Measurements from ENCODE around the gene FSIP1.

FSIP1 gene

GRCh38 chr15:39597751-39598185 lies 184.9 kb downstream of the FSIP1 start:
- H3K4me3 ChIP-seq (ENCODE audit: low read length), result no peak overlapping the region
- TF ChIP-seq ZNF274 (IDR thresholded peaks at IDR 0.05; ENCODE audit: low read depth, low read length), result no peak

DNA sequence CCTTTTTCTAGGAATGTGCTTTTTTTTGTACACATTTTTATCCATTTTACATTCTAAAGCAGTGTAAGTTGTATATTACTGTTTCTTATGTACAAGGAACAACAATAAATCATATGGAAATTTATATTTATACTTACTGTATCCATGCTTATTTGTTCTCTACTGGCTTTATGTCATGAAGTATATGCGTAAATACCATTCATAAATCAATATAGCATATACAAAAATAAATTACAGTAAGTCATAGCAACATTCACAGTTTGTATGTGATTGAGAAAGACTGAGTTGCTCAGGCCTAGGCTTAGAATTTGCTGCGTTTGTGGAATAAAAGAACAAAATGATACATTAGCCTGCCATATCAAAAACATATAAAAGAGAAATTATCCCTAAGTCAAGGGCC lies 185.3 kb downstream of the FSIP1 start:
- no peak overlapping the region for H3K4me3 ChIP-seq (ENCODE audit: low read length)
- TF ChIP-seq ZNF274 (IDR thresholded peaks at IDR 0.05; ENCODE audit: low read depth, low read length), result no peak

GRCh38 chr15:39596358-39597051 lies 186.1 kb downstream of the FSIP1 start:
- no peak for TF ChIP-seq ZNF274 (IDR thresholded peaks at IDR 0.05; ENCODE audit: low read depth, low read length)
- no peak overlapping the region for H3K4me3 ChIP-seq (ENCODE audit: low read length)

DNA sequence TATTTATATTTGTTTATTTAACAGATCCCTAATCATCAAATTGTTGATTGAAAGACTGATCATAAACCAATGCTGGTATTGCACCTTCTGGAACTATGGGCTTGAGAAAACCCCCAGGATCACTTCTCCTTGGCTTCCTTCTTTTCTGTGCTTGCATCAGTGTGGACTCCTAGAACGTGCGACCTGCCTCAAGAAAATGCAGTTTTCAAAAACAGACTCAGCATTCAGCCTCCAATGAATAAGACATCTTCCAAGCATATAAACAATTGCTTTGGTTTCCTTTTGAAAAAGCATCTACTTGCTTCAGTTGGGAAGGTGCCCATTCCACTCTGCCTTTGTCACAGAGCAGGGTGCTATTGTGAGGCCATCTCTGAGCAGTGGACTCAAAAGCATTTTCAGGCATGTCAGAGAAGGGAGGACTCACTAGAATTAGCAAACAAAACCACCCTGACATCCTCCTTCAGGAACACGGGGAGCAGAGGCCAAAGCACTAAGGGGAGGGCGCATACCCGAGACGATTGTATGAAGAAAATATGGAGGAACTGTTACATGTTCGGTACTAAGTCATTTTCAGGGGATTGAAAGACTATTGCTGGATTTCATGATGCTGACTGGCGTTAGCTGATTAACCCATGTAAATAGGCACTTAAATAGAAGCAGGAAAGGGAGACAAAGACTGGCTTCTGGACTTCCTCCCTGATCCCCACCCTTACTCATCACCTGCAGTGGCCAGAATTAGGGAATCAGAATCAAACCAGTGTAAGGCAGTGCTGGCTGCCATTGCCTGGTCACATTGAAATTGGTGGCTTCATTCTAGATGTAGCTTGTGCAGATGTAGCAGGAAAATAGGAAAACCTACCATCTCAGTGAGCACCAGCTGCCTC lies 187.1 kb downstream of the FSIP1 start:
- H3K4me3 ChIP-seq (ENCODE audit: low read length), result no peak overlapping the region
- TF ChIP-seq ZNF274 (IDR thresholded peaks at IDR 0.05; ENCODE audit: low read depth, low read length), result no peak

DNA sequence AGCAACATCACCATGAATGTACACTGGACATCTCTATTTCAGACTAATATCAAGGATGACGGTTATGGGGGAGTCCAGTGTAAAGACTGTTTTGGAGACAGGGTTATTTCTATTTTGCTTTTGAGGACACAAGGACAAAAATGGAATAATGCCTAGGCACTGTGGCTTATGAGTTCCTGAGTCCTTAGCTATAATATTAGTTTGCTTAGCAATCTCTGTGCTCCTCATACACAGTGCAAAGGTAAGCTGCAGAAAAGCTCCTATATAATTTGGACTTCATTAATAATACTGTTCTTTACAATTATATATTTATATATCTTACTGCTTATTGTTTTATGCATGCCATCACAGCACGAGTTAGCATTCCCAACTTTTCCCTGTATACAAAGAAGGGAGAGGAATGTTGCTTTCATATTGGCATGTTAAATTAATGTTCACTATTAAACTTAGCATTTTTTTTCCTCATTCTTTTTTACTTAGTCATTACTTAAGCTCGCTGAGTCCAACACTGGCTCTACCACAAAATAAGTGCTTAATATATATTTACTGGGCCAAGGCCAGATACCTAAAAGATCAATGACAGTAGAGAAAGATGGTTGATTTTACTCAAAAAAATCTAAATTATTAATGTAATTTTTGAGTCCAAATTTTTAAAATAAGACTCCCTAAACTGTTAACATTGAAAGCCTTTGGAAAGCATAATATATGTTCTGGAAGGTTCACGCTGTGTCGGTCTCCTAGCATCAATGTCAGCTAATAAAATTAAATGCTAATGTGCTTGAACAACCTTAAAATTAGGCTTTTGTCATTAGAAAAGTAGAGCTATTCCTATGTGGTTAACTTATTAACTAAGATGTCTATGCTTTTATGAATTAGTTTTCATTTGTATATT lies 187.9 kb downstream of the FSIP1 start:
- no peak for TF ChIP-seq ZNF274 (IDR thresholded peaks at IDR 0.05; ENCODE audit: low read depth, low read length)
- H3K4me3 ChIP-seq (ENCODE audit: low read length), result no peak overlapping the region

GRCh38 chr15:39593656-39594445 lies 188.8 kb downstream of the FSIP1 start:
- TF ChIP-seq ZNF274 (IDR thresholded peaks at IDR 0.05; ENCODE audit: low read depth, low read length), result no peak

DNA sequence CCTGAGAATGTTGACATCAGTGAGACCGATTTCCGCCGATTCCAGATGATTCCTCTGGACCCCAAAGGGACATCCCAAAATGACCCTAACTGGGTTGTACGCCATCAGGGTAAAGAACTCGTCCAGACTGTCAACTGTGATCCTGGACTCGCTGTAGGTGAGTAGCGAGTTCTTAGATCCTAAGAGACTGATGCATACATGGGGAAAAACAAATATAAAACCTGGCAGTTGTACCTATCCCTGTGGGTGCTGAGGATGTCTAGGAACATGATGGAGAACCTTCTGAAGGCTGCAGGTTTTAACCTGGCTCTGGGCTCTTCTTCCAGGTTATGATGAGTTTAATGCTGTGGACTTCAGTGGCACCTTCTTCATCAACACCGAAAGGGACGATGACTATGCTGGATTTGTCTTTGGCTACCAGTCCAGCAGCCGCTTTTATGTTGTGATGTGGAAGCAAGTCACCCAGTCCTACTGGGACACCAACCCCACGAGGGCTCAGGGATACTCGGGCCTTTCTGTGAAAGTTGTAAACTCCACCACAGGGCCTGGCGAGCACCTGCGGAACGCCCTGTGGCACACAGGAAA lies 189.5 kb downstream of the FSIP1 start:
- TF ChIP-seq ZNF274 (IDR thresholded peaks at IDR 0.05; ENCODE audit: low read depth, low read length), result no peak
- no peak overlapping the region for H3K4me3 ChIP-seq (ENCODE audit: low read length)

More at GRCh38 chr15:39593656-39594445, 188.8 kb downstream of the FSIP1 start:
- no peak overlapping the region for H3K4me3 ChIP-seq (ENCODE audit: low read length)

DNA sequence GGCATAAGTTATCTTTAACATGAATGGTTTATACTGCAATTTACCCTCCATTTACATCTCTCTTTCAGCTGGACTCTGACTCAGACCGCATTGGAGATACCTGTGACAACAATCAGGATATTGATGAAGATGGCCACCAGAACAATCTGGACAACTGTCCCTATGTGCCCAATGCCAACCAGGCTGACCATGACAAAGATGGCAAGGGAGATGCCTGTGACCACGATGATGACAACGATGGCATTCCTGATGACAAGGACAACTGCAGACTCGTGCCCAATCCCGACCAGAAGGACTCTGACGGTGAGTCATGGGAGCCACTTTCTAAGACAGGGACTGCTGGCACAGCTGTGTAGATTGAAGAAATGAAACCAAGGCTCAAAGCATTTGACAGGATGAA lies 190.1 kb downstream of the FSIP1 start:
- no peak overlapping the region for H3K4me3 ChIP-seq (ENCODE audit: low read length)
- no peak for TF ChIP-seq ZNF274 (IDR thresholded peaks at IDR 0.05; ENCODE audit: low read depth, low read length)

DNA sequence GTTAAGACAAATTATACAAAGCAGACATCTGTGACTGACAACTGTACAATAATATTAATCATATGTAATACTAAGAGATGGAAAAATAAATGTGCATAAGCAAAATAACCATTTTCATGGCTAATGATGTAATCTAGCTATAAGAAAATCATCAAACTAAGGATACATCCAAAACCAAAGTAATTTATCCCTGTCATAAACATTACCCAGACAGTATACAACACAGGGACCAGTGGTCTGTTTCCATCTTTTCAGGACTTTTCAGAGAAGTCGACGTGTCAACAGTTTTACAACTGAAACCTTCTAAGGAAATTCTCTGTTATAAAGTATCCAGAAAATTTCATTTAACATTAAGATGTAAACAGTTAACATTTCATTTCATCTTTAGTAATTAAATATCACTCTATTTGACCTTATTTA lies 190.7 kb downstream of the FSIP1 start:
- no peak overlapping the region for H3K4me3 ChIP-seq (ENCODE audit: low read length)
- TF ChIP-seq ZNF274 (IDR thresholded peaks at IDR 0.05; ENCODE audit: low read depth, low read length), result no peak

- H3K4me3 ChIP-seq (ENCODE audit: low read length), result no peak overlapping the region
- TF ChIP-seq ZNF274 (IDR thresholded peaks at IDR 0.05; ENCODE audit: low read depth, low read length), result no peak
These were observed 191.3 kb downstream of the FSIP1 start for GRCh38 chr15:39591141-39591895.

DNA sequence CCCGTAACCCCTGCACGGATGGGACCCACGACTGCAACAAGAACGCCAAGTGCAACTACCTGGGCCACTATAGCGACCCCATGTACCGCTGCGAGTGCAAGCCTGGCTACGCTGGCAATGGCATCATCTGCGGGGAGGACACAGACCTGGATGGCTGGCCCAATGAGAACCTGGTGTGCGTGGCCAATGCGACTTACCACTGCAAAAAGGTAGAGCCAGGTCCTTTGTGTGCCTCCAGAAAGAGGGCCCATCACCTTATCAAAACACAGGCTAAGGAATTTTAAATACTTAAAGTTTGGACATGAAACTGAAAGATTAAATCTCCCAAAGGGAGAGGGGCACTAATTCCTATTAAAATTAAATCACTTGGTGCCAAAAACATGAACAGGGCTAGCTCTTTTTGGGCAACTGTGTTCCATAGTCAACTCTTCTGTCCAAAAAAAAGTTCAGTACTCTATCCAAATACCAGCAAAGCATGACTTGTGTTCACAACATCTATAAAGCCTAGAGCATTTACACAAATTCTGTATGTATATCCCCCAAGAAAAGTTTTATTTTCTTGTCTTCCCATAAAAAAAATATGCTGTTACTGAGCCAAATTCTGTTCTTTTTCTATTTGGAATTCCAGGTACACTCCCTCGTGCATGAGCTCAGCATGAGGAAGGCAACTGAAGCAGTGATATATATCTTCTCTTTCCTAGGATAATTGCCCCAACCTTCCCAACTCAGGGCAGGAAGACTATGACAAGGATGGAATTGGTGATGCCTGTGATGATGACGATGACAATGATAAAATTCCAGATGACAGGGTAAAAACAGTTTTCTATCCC lies 192.6 kb downstream of the FSIP1 start:
- TF ChIP-seq ZNF274 (IDR thresholded peaks at IDR 0.05; ENCODE audit: low read depth, low read length), result no peak
- H3K4me3 ChIP-seq (ENCODE audit: low read length), result no peak overlapping the region

All from GM08714 (cell line).